ENCODE data around the gene FECH. TPM values are rescaled to one million over a fixed set of nuclear protein-coding genes. Genes with fewer than 3 reads are reported as not detected.
"Not testable (repeated sequence)": the region's sequence is repeated elsewhere in the genome, so short reads cannot be mapped to it uniquely, and the experiment has no call there.

The FECH gene
- total RNA-seq, 1 donor from 2014 or later: 23.5 TPM

- intact Hi-C loops (cut with micrococcal nuclease): no loop called here
- Mint-ChIP-seq H3K36me3 (ENCODE audit: low read depth) (peaks cover 55% of the 10 kb centered on the region), H3K27me3 (ENCODE audit: insufficient read depth) (no peaks in the 10 kb centered on the region), H3K9me3 (no peaks in the 10 kb centered on the region), H3K4me3 (no peak overlapping the region), H3K4me1 (ENCODE audit: low read depth) (no peaks in the 10 kb centered on the region), H3K27ac (no peak overlapping the region)
- no peak for DNase-seq (ENCODE audit: low spot score)
Measured at GRCh38 chr18:57603871-57604270, 17.4 kb upstream of the FECH start.

DNA sequence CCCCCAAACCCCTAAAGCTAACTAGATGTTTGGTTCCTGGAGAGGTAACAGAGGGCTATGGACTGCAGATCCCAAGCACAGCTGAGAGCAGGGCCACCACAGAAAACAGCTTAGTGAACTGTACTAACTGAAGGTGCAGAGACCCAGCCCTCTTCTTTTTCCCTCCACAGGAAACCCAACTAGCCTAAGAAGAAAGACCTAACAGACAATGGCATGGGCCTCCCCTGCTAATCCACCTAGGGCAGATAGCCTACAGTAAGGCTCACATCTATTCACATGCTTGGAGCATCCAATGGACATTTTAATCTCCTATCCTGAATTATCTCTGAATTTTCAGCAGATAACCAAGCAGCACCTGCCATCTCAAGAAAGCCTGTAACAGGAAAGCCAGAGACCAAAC is 8.8 kb upstream of the FECH start:
- intact Hi-C loops (cut with micrococcal nuclease): no loop called here
- H3K27ac Mint-ChIP-seq: no peak overlapping the region
- H3K27me3 Mint-ChIP-seq (ENCODE audit: insufficient read depth): no peaks in the 10 kb centered on the region
- no peaks in the 10 kb centered on the region for H3K9me3 Mint-ChIP-seq
- peaks cover 27% of the 10 kb centered on the region for H3K36me3 Mint-ChIP-seq (ENCODE audit: low read depth)
- DNase-seq (ENCODE audit: low spot score): no peak
- no peaks in the 10 kb centered on the region for H3K4me1 Mint-ChIP-seq (ENCODE audit: low read depth)
- H3K4me3 Mint-ChIP-seq: no peak overlapping the region

DNA sequence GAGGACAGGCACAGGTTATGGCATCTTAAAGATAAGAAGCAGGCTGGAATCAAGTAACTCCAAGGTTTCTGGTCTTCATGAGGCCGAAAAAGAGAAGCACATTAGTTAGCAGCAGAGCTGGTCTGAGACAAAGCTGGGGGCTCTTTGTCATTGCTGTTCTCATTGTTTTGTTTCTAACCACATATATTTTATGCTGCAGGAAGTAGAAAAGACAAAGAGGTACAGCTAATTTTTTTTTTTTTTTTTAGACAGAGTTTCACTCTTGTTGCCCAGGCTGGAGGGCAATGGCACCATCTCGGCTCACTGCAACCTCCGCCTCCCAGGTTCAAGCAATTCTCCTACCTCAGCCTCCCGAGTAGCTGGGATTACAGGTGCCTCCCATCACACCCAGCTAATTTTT is 6.2 kb upstream of the FECH start:
- H3K27me3 Mint-ChIP-seq (ENCODE audit: insufficient read depth); H3K4me1 Mint-ChIP-seq (ENCODE audit: low read depth); H3K27ac Mint-ChIP-seq; H3K9me3 Mint-ChIP-seq; H3K4me3 Mint-ChIP-seq; H3K36me3 Mint-ChIP-seq (ENCODE audit: low read depth); DNase-seq (ENCODE audit: low spot score); intact Hi-C loops (cut with micrococcal nuclease): not testable (repeated sequence)

DNA sequence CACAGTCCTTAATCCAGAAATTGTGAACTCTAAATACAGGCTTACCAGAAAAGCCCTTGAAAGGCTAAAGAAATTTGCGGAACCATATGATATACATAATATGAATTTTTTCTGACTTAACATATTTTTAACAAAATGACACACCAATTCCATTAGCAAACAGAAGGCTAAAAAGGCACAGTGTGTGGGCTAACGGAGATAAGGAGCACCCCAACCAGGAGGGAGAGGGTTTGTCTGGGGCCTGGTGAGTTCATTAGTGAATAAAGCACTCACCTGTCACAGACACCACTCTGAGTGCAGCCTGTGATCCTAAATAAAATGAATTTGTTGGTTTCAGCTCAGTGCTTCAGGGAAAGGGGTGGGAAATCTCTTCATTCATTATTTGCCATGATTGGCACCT is 2.7 kb upstream of the FECH start:
- H3K27me3 Mint-ChIP-seq (ENCODE audit: insufficient read depth): no peaks in the 10 kb centered on the region

GRCh38 chr18:57587098-57587661 is 678 bp upstream of the FECH start:
- Mint-ChIP-seq H3K9me3 (no peaks in the 10 kb centered on the region), H3K36me3 (ENCODE audit: low read depth) (peaks cover 3% of the 10 kb centered on the region), H3K27me3 (ENCODE audit: insufficient read depth) (no peaks in the 10 kb centered on the region), H3K4me1 (ENCODE audit: low read depth) (peaks cover 14% of the 10 kb centered on the region), H3K4me3 (peak overlapping the region; percentile 86), H3K27ac (peak overlapping the region; percentile 85)
- DNase-seq (ENCODE audit: low spot score): no peak
- intact Hi-C loops (cut with micrococcal nuclease): loop anchor here (2.0 to 10.0 kb wide), 3 partner anchors 44 to 2002 kb away; partner anchors contain the start of gene TCF4

More for the DNA sequence above, 2.7 kb upstream of the FECH start:
- H3K4me1 Mint-ChIP-seq (ENCODE audit: low read depth): peaks cover 14% of the 10 kb centered on the region
- H3K27ac Mint-ChIP-seq: no peak overlapping the region
- peaks cover 3% of the 10 kb centered on the region for H3K36me3 Mint-ChIP-seq (ENCODE audit: low read depth)
- intact Hi-C loops (cut with micrococcal nuclease): loop anchor here (5.0 to 10.0 kb wide), 2 partner anchors 268 to 2004 kb away; partner anchors contain the start of gene TCF4
- no peak for DNase-seq (ENCODE audit: low spot score)
- no peak overlapping the region for H3K4me3 Mint-ChIP-seq
- H3K9me3 Mint-ChIP-seq: no peaks in the 10 kb centered on the region

GRCh38 chr18:57585855-57586250 is 649 bp downstream of the FECH start:
- Mint-ChIP-seq H3K4me3 (peak overlapping the region; percentile 86), H3K27me3 (ENCODE audit: insufficient read depth) (no peaks in the 10 kb centered on the region), H3K36me3 (ENCODE audit: low read depth) (no peaks in the 10 kb centered on the region), H3K27ac (peak overlapping the region; percentile 48), H3K4me1 (ENCODE audit: low read depth) (peaks cover 23% of the 10 kb centered on the region), H3K9me3 (no peaks in the 10 kb centered on the region)
- DNase-seq (ENCODE audit: low spot score): no peak
- intact Hi-C loops (cut with micrococcal nuclease): loop anchor here (1.0 to 10.0 kb wide), 6 partner anchors 35 to 2001 kb away; partner anchors contain the start of genes NARS1, TCF4 and WDR7

DNA sequence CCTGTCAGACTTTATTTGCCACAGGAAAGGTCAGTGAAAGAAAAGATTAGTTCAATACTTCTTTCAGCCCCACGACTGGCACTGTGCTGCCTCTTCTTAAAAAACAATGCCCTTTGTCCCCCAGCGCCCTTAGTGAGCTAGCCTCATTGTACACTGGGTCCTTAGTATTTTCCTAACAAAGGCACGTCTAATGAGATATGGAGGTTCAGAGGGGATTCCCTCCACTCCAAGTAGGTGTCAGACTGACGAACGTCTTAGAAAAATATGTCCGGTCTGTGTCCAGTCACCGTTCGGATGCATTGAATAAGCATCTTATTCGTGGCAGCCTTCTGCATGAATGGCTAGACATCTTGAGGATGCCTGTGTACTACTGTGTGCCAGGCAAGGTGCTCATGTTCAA is 1.1 kb downstream of the FECH start:
- DNase-seq (ENCODE audit: low spot score): no peak
- Mint-ChIP-seq H3K4me3 (peak overlapping the region; percentile 86), H3K27ac (no peak overlapping the region), H3K27me3 (ENCODE audit: insufficient read depth) (no peaks in the 10 kb centered on the region), H3K36me3 (ENCODE audit: low read depth) (no peaks in the 10 kb centered on the region), H3K9me3 (no peaks in the 10 kb centered on the region), H3K4me1 (ENCODE audit: low read depth) (peaks cover 26% of the 10 kb centered on the region)
- intact Hi-C loops (cut with micrococcal nuclease): loop anchor here (5.0 to 10.0 kb wide), 2 partner anchors 272 to 2001 kb away; partner anchors contain the start of gene TCF4

DNA sequence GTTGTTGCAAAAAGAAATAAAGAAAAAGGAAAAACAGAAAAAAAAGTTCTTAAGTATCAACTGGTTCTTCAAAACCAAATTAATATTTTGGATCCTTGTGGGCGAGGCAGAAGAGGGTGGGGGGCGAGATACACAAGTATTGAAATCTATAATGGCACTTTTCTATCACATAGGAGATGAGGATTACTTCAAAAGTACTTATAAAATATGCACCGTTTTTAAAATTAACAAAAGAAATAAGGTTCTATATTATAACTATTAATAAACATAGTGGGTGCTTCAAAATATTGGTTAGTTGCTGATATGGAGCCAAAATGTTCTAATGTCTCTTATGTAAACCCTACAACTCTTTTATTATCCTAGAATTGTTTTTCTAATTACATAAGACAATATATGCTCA is 2.1 kb downstream of the FECH start:
- peaks cover 3% of the 10 kb centered on the region for H3K36me3 Mint-ChIP-seq (ENCODE audit: low read depth)
- H3K27ac Mint-ChIP-seq: no peak overlapping the region
- no peaks in the 10 kb centered on the region for H3K27me3 Mint-ChIP-seq (ENCODE audit: insufficient read depth)
- H3K4me1 Mint-ChIP-seq (ENCODE audit: low read depth): peaks cover 34% of the 10 kb centered on the region
- no peaks in the 10 kb centered on the region for H3K9me3 Mint-ChIP-seq
- intact Hi-C loops (cut with micrococcal nuclease): loop anchor here (10.0 kb wide), 1 partner anchor 2000 kb away; the partner anchor contains the start of gene TCF4
- peak overlapping the region; percentile 48 for H3K4me3 Mint-ChIP-seq
- no peak for DNase-seq (ENCODE audit: low spot score)

DNA sequence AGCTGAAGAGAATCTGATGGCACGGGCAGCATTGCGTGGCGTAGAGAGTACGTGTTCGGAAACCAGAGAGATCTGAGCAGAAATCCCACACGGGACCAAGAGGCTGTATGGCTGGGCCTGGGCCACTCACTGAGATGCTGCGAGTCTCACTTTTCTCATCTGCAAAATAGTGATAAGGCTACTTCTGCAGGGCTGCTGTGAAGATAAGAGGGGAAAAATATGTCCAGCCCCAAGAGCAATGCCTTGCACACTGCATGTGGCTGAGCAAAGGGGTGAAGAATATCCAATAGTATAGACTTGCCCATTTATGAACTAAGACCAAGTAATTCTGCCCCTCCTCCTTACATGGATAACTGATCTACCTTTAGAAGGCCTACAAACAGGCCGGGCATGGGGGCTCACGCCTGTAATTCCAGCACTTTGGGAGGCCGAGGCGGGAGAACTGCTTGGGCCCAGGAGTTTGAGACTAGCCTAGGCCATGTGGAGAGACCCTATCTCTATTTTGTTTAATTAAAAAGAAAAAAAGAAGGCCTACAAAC is 3.1 kb downstream of the FECH start:
- peaks cover 36% of the 10 kb centered on the region for H3K4me1 Mint-ChIP-seq (ENCODE audit: low read depth)
- no peak overlapping the region for H3K4me3 Mint-ChIP-seq
- H3K27ac Mint-ChIP-seq: no peak overlapping the region
- H3K27me3 Mint-ChIP-seq (ENCODE audit: insufficient read depth): no peaks in the 10 kb centered on the region
- H3K9me3 Mint-ChIP-seq: no peaks in the 10 kb centered on the region
- intact Hi-C loops (cut with micrococcal nuclease): loop anchor here (10.0 kb wide), 1 partner anchor 1999 kb away; the partner anchor contains the start of gene TCF4
- peaks cover 6% of the 10 kb centered on the region for H3K36me3 Mint-ChIP-seq (ENCODE audit: low read depth)
- DNase-seq (ENCODE audit: low spot score): no peak

- intact Hi-C loops (cut with micrococcal nuclease): loop anchor here (10.0 kb wide), 1 partner anchor 1997 kb away; the partner anchor contains the start of gene TCF4
Measured at GRCh38 chr18:57581301-57581934, 5.1 kb downstream of the FECH start.

DNA sequence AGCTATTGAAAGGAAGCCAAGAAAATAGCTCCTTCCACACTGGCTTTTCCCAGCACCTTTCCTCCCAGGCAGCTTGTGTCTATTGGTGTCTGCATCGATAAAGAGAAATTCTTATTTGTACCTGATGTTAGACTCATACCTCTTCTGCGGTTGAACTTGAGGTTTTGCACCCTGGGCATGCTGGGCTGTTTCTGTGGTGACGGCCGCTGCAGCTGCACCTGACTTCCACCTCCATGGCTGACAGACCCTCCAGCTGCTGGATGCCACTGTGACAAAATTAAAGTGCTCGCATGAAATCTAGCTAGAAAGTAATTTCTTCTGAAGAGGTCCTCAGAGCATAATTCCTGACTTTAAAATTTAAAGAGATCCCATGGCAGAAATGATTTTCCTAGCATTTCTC is 6.6 kb downstream of the FECH start:
- peaks cover 24% of the 10 kb centered on the region for H3K4me1 Mint-ChIP-seq (ENCODE audit: low read depth)
- H3K9me3 Mint-ChIP-seq: no peaks in the 10 kb centered on the region
- H3K27me3 Mint-ChIP-seq (ENCODE audit: insufficient read depth): no peaks in the 10 kb centered on the region
- H3K36me3 Mint-ChIP-seq (ENCODE audit: low read depth): peaks cover 12% of the 10 kb centered on the region
- H3K27ac Mint-ChIP-seq: no peak overlapping the region
- intact Hi-C loops (cut with micrococcal nuclease): loop anchor here (10.0 kb wide), 1 partner anchor 1995 kb away; the partner anchor contains the start of gene TCF4
- no peak for DNase-seq (ENCODE audit: low spot score)
- no peak overlapping the region for H3K4me3 Mint-ChIP-seq

More at GRCh38 chr18:57581301-57581934, 5.1 kb downstream of the FECH start:
- Mint-ChIP-seq H3K4me1 (ENCODE audit: low read depth) (peaks cover 36% of the 10 kb centered on the region), H3K4me3 (no peak overlapping the region), H3K27ac (no peak overlapping the region), H3K9me3 (no peaks in the 10 kb centered on the region), H3K27me3 (ENCODE audit: insufficient read depth) (no peaks in the 10 kb centered on the region), H3K36me3 (ENCODE audit: low read depth) (peaks cover 9% of the 10 kb centered on the region)
- no peak for DNase-seq (ENCODE audit: low spot score)

DNA sequence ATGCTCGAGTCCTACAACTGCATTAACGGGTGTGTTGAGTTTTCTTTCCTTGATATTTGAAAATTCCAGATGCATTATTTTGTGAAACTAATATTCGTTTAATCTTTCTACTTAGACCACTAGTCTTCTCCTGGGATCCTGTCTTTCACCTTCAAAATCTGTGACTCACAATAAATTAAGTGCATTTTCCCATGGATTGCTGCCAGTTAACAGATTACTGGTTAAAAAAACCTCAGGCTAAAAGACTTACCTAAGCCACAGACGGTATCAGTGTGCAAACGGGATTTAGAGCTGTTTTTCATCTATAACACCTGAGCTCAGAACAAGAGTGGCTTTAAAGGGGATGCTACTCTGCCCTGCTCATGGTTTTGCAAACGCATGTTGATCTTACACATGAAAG is 10.2 kb downstream of the FECH start:
- Mint-ChIP-seq H3K4me1 (ENCODE audit: low read depth) (peaks cover 17% of the 10 kb centered on the region), H3K27ac (no peak overlapping the region), H3K36me3 (ENCODE audit: low read depth) (peaks cover 14% of the 10 kb centered on the region), H3K27me3 (ENCODE audit: insufficient read depth) (no peaks in the 10 kb centered on the region), H3K4me3 (no peak overlapping the region), H3K9me3 (no peaks in the 10 kb centered on the region)
- intact Hi-C loops (cut with micrococcal nuclease): no loop called here
- DNase-seq (ENCODE audit: low spot score): no peak

DNA sequence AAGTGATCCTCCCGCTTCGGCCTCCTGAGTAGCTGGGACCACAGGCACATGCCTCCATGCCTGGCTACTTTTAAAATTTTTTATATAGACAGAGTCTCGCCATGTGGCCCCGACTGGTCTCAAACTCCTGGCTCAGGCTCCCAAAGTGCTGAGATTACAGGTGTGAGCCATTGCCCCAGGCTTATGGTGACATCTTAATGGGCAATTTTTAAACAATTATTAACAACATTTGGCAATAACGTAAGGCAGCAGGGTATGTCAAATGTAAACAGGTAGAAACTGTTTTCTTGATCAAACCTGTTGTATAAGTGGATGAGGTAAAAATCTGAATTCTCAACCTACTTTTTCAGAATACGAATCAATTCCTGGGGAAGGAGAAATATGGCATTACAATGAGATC is 11.0 kb downstream of the FECH start:
- Mint-ChIP-seq H3K27me3 (ENCODE audit: insufficient read depth) (no peaks in the 10 kb centered on the region), H3K27ac (no peak overlapping the region), H3K4me3 (no peak overlapping the region), H3K4me1 (ENCODE audit: low read depth) (peaks cover 10% of the 10 kb centered on the region), H3K36me3 (ENCODE audit: low read depth) (peaks cover 19% of the 10 kb centered on the region), H3K9me3 (no peaks in the 10 kb centered on the region)
- no peak for DNase-seq (ENCODE audit: low spot score)
- intact Hi-C loops (cut with micrococcal nuclease): no loop called here
